A549 (cell line): ENCODE results near the gene LLGL2. TPM values are rescaled to one million over a fixed set of nuclear protein-coding genes. Genes with fewer than 3 reads are reported as not detected.

ENCODE experiments used
- ATAC-seq, 2 experiments: fragments of 200-7000 bp in 1 of 2; fragments of >200 bp in 1 of 2; cut with Nextera tagmentation in 1 of 2; cut with Tn5 transposase in 1 of 2; 3 replicates each; pipeline versions ENCODE4 v1.8.0 to v1.9.1; 2018 to 2020; ENCODE audit warnings: mild to moderate bottlenecking in 1 of 2, moderate library complexity in 1 of 2
- CTCF ChIA-PET: fragments of 300-600 bp; sonication (Branson Sonifier 250); formaldehyde crosslinking; extraction: SDS; loops from one replicate; lab custom pipeline; 2021; ENCODE audit warnings: antibody characterized with exemption, inconsistent platforms; lab: Yijun Ruan, JAX
- POLR2A ChIA-PET: fragments of 350-600 bp; formaldehyde crosslinking; extraction: SDS; loops from one replicate; lab custom pipeline; 2021; ENCODE audit warnings: antibody characterized with exemption, inconsistent platforms; lab: Yijun Ruan, JAX
- DNase-seq, 2 experiments: peaks; one replicate each; pipeline versions ENCODE4 v3.0.0 to v3.0.0-alpha.2; 2011 to 2016; ENCODE audit warnings: low read depth in 1 of 2, low spot score in 1 of 2
- FAIRE-seq: peaks from 2 replicates; lab custom pipeline; 2011; peaks lifted over from hg19 to GRCh38; lab: Jason Lieb, UNC
- H3K27ac ChIP-seq, 2 experiments: fragments of >200 bp; sonication (Bioruptor Twin); formaldehyde crosslinking; 3 replicates each; pipeline ENCODE4 v1.5.1; 2016 to 2017
- H3K4me1 ChIP-seq: fragments of >200 bp; sonication (Bioruptor Twin); formaldehyde crosslinking; 3 replicates; pipeline ENCODE4 v1.6.1; 2016
- H3K4me2 ChIP-seq: fragments of >200 bp; sonication (Bioruptor Twin); formaldehyde crosslinking; 3 replicates; pipeline ENCODE4 v1.6.1; 2016
- H3K4me3 ChIP-seq: fragments of >200 bp; sonication (Bioruptor Twin); formaldehyde crosslinking; 3 replicates; pipeline ENCODE4 v1.5.1; 2016
- H3K9me3 ChIP-seq: fragments of >200 bp; sonication (Bioruptor Twin); formaldehyde crosslinking; 3 replicates; pipeline ENCODE4 v1.6.1; 2016
- ATOH8 ChIP-seq: fragments of 250-450 bp; sonication (Bioruptor Pico); IDR thresholded peaks from 2 replicates; pipeline ENCODE4 v1.5.0; 2020; ENCODE audit warnings: low read depth, mild to moderate bottlenecking, moderate library complexity
- CBX2 ChIP-seq: fragments of 200-600 bp; sonication (generic); IDR thresholded peaks from 2 replicates; pipeline ENCODE4 v1.6.1; 2016; ENCODE audit warnings: low read depth, mild to moderate bottlenecking, borderline replicate concordance
- CHD4 ChIP-seq: fragments of 200-600 bp; sonication (generic); IDR thresholded peaks from 2 replicates; pipeline ENCODE4 v1.6.1; 2016; ENCODE audit warnings: antibody characterized with exemption, mild to moderate bottlenecking, borderline replicate concordance
- EHMT2 ChIP-seq: fragments of 200-600 bp; sonication (generic); IDR thresholded peaks from 2 replicates; pipeline ENCODE4 v1.6.1; 2016; ENCODE audit warnings: antibody characterized with exemption, low read depth, mild to moderate bottlenecking, moderate library complexity
- EP300 ChIP-seq, 2 experiments: fragments of >200 bp; sonication (Bioruptor Twin); formaldehyde crosslinking; IDR thresholded peaks; 2 replicates in 1 of 2; 3 replicates in 1 of 2; pipeline ENCODE4 v1.6.1; 2016 to 2017
- ESRRA ChIP-seq: fragments of 150-350 bp; IDR thresholded peaks from 2 replicates; pipeline ENCODE4 v1.6.1; 2014; ENCODE audit warnings: mild to moderate bottlenecking, low read length, borderline replicate concordance
- FOSB ChIP-seq: fragments of 250-450 bp; sonication (Bioruptor Pico); IDR thresholded peaks from 2 replicates; pipeline ENCODE4 v1.5.0; 2020; ENCODE audit warnings: mild to moderate bottlenecking, moderate library complexity
- HES2 ChIP-seq: fragments of >200 bp; sonication (Bioruptor Twin); formaldehyde crosslinking; IDR thresholded peaks from 2 replicates; pipeline ENCODE4 v1.6.1; 2016
- HOXB13 ChIP-seq: fragments of 250-450 bp; sonication (Bioruptor Pico); IDR thresholded peaks from 2 replicates; pipeline ENCODE4 v1.5.0; 2020; ENCODE audit warnings: low read depth, mild to moderate bottlenecking, moderate library complexity
- JUNB ChIP-seq: fragments of >200 bp; sonication (Bioruptor Twin); formaldehyde crosslinking; IDR thresholded peaks from 2 replicates; pipeline ENCODE4 v1.6.1; 2016
- KDM1A ChIP-seq: fragments of 200-600 bp; sonication (generic); IDR thresholded peaks from 2 replicates; pipeline ENCODE4 v1.6.1; 2016; ENCODE audit warnings: low read depth, mild to moderate bottlenecking
- MAFK ChIP-seq: fragments of 450-650 bp; IDR thresholded peaks from 2 replicates; pipeline ENCODE4 v1.6.1; 2014; ENCODE audit not compliant: partially characterized antibody
- MAX ChIP-seq: IDR thresholded peaks from 2 replicates; pipeline ENCODE4 v1.6.1; 2012
- NFE2L2 ChIP-seq: fragments of 150-350 bp; conservative IDR thresholded peaks from 2 replicates; pipeline ENCODE4 v1.6.1; 2014; ENCODE audit warnings: low read length
- PBX3 ChIP-seq: IDR thresholded peaks from 2 replicates; pipeline ENCODE4 v1.6.1; 2012
- POLR2A ChIP-seq: IDR thresholded peaks from 2 replicates; pipeline ENCODE4 v1.6.1; 2012; ENCODE audit warnings: mild to moderate bottlenecking, low read length
- RARB ChIP-seq: fragments of 250-450 bp; sonication (Bioruptor Pico); IDR thresholded peaks from 2 replicates; pipeline ENCODE4 v1.8.0; 2021; ENCODE audit warnings: mild to moderate bottlenecking, moderate library complexity
- RNF2 ChIP-seq: fragments of 200-600 bp; sonication (generic); IDR thresholded peaks from 2 replicates; pipeline ENCODE4 v1.6.1; 2016; ENCODE audit warnings: low read depth, mild to moderate bottlenecking, antibody characterized with exemption, moderate library complexity, borderline replicate concordance
- USF2 ChIP-seq: fragments of 450-650 bp; IDR thresholded peaks from 2 replicates; pipeline ENCODE4 v1.6.1; 2014; ENCODE audit warnings: antibody characterized with exemption
- ZSCAN20 ChIP-seq: fragments of 250-450 bp; sonication (Bioruptor Pico); IDR thresholded peaks from 2 replicates; pipeline ENCODE4 v1.8.0; 2022; ENCODE audit warnings: mild to moderate bottlenecking, moderate library complexity
- WGBS: methylation state at CpG from one replicate; pipeline ENCODE4 v1.1.6; 2017; ENCODE audit errors: missing lambda C conversion rate; 5-methylcytosine and 5-hydroxymethylcytosine counted together
- polyA plus RNA-seq, 4 experiments: library from polyadenylated mRNA; depleted of rRNA in 3 of 4; stranded (reverse); fragments of >200 nt; fragmentation: RNase III in 1 of 4; extraction: RNeasy Plus Mini Kit Qiagen cat#74134 plus additional on column Dnase treatment in 1 of 4; gene quantifications; 2 replicates in 3 of 4; 3 replicates in 1 of 4; pipeline ENCODE4 v1.2.3, GENCODE V29; 2011 to 2017
- TF ChIP-seq, protein P1 (sequence below): fragments of >200 bp; sonication (Bioruptor Twin); formaldehyde crosslinking; IDR thresholded peaks from 3 replicates; pipeline ENCODE4 v1.6.1; 2016
- TF ChIP-seq, protein P2 (sequence below): fragments of >200 bp; sonication (Bioruptor Twin); formaldehyde crosslinking; IDR thresholded peaks from 3 replicates; pipeline ENCODE4 v1.5.1; 2016

The LLGL2 gene
- polyA plus RNA-seq, 2 of the 4 experiments (the other 2 are of a cell fraction): 18.9 to 35.0 TPM

GRCh38 chr17:75504347-75505151, 20.9 kb upstream of the LLGL2 start (continued):
- TF ChIP-seq CHD4: no peak

DNA sequence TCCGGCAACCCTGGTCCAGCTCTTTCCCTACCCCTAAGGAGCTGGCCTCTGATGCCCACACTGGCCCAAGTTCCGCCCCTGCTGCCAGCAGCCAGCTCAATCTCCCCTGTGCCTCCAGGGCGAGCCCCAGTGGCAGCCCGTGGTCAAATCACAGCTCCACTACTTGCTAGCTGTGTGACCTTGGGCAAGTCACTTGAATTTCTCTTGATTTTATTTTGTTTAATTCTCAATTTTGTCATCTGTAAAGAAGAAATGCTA, 20.4 kb upstream of the LLGL2 start:
- 74% methylated on average over 4 of the region's 4 CpGs for WGBS
- DNase-seq (no peak), FAIRE-seq (no peak), ATAC-seq (no peak)
- Histone ChIP-seq H3K4me1 (peaks cover 14% of the 10 kb centered on the region), H3K27ac (no peak overlapping the region), H3K4me2 (no peak overlapping the region), H3K4me3 (no peak overlapping the region), H3K9me3 (no peaks in the 10 kb centered on the region)
- TF ChIP-seq JUNB: no peak
- no peak for TF ChIP-seq POLR2A
- no peak for TF ChIP-seq RNF2
- no peak for TF ChIP-seq ESRRA
- no peak for TF ChIP-seq NFE2L2
- no peak for TF ChIP-seq PBX3
- TF ChIP-seq HOXB13: no peak
- TF ChIP-seq CHD4: no peak
- TF ChIP-seq KDM1A: no peak
- TF ChIP-seq CBX2: no peak
- CTCF ChIA-PET: interaction anchor here (0.6 to 6.4 kb wide), 30 partner anchors 8 to 254 kb away, joined by 3 to 55 read pairs (median 4); partner anchors contain the start of genes LLGL2, SMIM5, TMEM94 and TSEN54
- POLR2A ChIA-PET: interaction anchor here (1.0 kb wide), 1 partner anchor 11 kb away, joined by 3 read pairs; no protein-coding TSS in a partner anchor

GRCh38 chr17:75505640-75506039, 19.9 kb upstream of the LLGL2 start:
- POLR2A ChIA-PET: interaction anchor here (0.6 to 1.0 kb wide), 2 partner anchors 12 to 49 kb away, joined by 3 read pairs; no protein-coding TSS in a partner anchor
- 86% methylated on average over 14 of the region's 15 CpGs for WGBS
- H3K27ac ChIP-seq: no peak overlapping the region
- FAIRE-seq (no peak), ATAC-seq (no peak), DNase-seq (no peak)
- H3K4me2 ChIP-seq: no peak overlapping the region
- H3K4me1 ChIP-seq: peaks cover 14% of the 10 kb centered on the region
- CTCF ChIA-PET: interaction anchor here (0.6 to 6.4 kb wide), 23 partner anchors 8 to 202 kb away, joined by 3 to 55 read pairs (median 6); partner anchors contain the start of genes LLGL2, SMIM5 and TSEN54
- H3K9me3 ChIP-seq: no peaks in the 10 kb centered on the region
- TF ChIP-seq ATOH8 (CRISPR knock-in tag) (no peak), ZSCAN20 (CRISPR knock-in tag) (no peak), PBX3 (no peak), HES2 (no peak), EP300 (IDR thresholded peaks at IDR 0.05) (no peak), FOSB (no peak), MAX (no peak)
- H3K4me3 ChIP-seq: no peak overlapping the region

- Histone ChIP-seq H3K4me3 (no peak overlapping the region), H3K4me1 (peaks cover 14% of the 10 kb centered on the region), H3K9me3 (no peaks in the 10 kb centered on the region), H3K4me2 (no peak overlapping the region), H3K27ac (no peak overlapping the region)
- WGBS: 84% methylated on average over 17 of the region's 21 CpGs
- POLR2A ChIA-PET: interaction anchor here (0.6 kb wide), 1 partner anchor 50 kb away, joined by 3 read pairs; no protein-coding TSS in a partner anchor
- DNase-seq (no peak), FAIRE-seq (no peak), ATAC-seq (no peak)
- CTCF ChIA-PET: interaction anchor here (1.9 to 6.4 kb wide), 7 partner anchors 7 to 124 kb away, joined by 4 to 55 read pairs (median 40); partner anchors contain the start of genes LLGL2 and TSEN54
- TF ChIP-seq, protein P1, sequence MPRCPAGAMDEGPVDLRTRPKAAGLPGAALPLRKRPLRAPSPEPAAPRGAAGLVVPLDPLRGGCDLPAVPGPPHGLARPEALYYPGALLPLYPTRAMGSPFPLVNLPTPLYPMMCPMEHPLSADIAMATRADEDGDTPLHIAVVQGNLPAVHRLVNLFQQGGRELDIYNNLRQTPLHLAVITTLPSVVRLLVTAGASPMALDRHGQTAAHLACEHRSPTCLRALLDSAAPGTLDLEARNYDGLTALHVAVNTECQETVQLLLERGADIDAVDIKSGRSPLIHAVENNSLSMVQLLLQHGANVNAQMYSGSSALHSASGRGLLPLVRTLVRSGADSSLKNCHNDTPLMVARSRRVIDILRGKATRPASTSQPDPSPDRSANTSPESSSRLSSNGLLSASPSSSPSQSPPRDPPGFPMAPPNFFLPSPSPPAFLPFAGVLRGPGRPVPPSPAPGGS: no peak
- TF ChIP-seq MAX: no peak
- no peak for TF ChIP-seq EP300 (IDR thresholded peaks at IDR 0.05)
- TF ChIP-seq RARB (CRISPR knock-in tag): no peak
- TF ChIP-seq MAFK: no peak
- TF ChIP-seq EHMT2: no peak
- TF ChIP-seq, protein P2, sequence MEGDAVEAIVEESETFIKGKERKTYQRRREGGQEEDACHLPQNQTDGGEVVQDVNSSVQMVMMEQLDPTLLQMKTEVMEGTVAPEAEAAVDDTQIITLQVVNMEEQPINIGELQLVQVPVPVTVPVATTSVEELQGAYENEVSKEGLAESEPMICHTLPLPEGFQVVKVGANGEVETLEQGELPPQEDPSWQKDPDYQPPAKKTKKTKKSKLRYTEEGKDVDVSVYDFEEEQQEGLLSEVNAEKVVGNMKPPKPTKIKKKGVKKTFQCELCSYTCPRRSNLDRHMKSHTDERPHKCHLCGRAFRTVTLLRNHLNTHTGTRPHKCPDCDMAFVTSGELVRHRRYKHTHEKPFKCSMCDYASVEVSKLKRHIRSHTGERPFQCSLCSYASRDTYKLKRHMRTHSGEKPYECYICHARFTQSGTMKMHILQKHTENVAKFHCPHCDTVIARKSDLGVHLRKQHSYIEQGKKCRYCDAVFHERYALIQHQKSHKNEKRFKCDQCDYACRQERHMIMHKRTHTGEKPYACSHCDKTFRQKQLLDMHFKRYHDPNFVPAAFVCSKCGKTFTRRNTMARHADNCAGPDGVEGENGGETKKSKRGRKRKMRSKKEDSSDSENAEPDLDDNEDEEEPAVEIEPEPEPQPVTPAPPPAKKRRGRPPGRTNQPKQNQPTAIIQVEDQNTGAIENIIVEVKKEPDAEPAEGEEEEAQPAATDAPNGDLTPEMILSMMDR: no peak
- no peak for TF ChIP-seq USF2
These were observed 19.4 kb upstream of the LLGL2 start for GRCh38 chr17:75506134-75506533.
